Neural progenitor cell (in vitro differentiated cells): ENCODE results near the gene HTR3D. TPM values are rescaled to one million over a fixed set of nuclear protein-coding genes. Genes with fewer than 3 reads are reported as not detected.
A peak's percentile ranks its signal among the peaks of the same experiment; 100 is the strongest.

Experiments used
- DNase-seq: peaks from one replicate; pipeline ENCODE4 v3.0.0-alpha.2; 2016; ENCODE audit warnings: low spot score
- H2AFZ ChIP-seq: fragments of 200-600 bp; sonication (generic); replicated peaks from 2 replicates; pipeline ENCODE4 v1.6.1; 2016; ENCODE audit warnings: antibody characterized with exemption
- H3F3A ChIP-seq: fragments of 200-600 bp; sonication (generic); 2 replicates; pipeline ENCODE4 v1.6.1; 2016; ENCODE audit warnings: antibody characterized with exemption, low read depth
- H3K27ac ChIP-seq: fragments of 200-600 bp; sonication (generic); 2 replicates; pipeline ENCODE4 v1.5.1; 2016; ENCODE audit warnings: mild to moderate bottlenecking
- H3K27me3 ChIP-seq: fragments of 200-600 bp; sonication (generic); 2 replicates; pipeline ENCODE4 v1.6.1; 2016; ENCODE audit warnings: mild to moderate bottlenecking, moderate library complexity
- H3K36me3 ChIP-seq: fragments of 200-600 bp; sonication (generic); 2 replicates; pipeline ENCODE4 v1.5.1; 2016
- H3K4me1 ChIP-seq: fragments of 200-600 bp; sonication (generic); 2 replicates; pipeline ENCODE4 v1.6.1; 2016; ENCODE audit warnings: mixed run types
- H3K4me2 ChIP-seq: fragments of 200-600 bp; sonication (generic); 2 replicates; pipeline ENCODE4 v1.6.1; 2016
- H3K4me3 ChIP-seq: fragments of 200-600 bp; sonication (generic); 2 replicates; pipeline ENCODE4 v1.5.1; 2016
- H3K79me2 ChIP-seq: fragments of 200-600 bp; sonication (generic); 2 replicates; pipeline ENCODE4 v1.6.1; 2016; ENCODE audit warnings: low read depth
- H3K9ac ChIP-seq: fragments of 200-600 bp; sonication (generic); 2 replicates; pipeline ENCODE4 v1.6.1; 2016
- H3K9me3 ChIP-seq: fragments of 200-600 bp; sonication (generic); 2 replicates; pipeline ENCODE4 v1.5.1; 2016; ENCODE audit warnings: low read depth
- H4K20me1 ChIP-seq: fragments of 200-600 bp; sonication (generic); 2 replicates; pipeline ENCODE4 v1.6.1; 2016; ENCODE audit warnings: low read depth
- H3K27ac Mint-ChIP-seq: 3 replicates; pipeline ENCODE4 v1.8.0; 2021; ENCODE audit warnings: mixed read lengths
- H3K27me3 Mint-ChIP-seq: 2 replicates; pipeline ENCODE4 v1.8.0; 2022; ENCODE audit warnings: low read depth, mild to moderate bottlenecking, inconsistent platforms, moderate library complexity, mixed read lengths; ENCODE audit not compliant: insufficient read depth
- H3K36me3 Mint-ChIP-seq: 3 replicates; pipeline ENCODE4 v1.8.0; 2021; ENCODE audit warnings: mixed read lengths
- H3K4me1 Mint-ChIP-seq: 3 replicates; pipeline ENCODE4 v1.8.0; 2021; ENCODE audit warnings: mixed read lengths
- H3K4me3 Mint-ChIP-seq: 3 replicates; pipeline ENCODE4 v1.8.0; 2021; ENCODE audit warnings: mild to moderate bottlenecking, moderate library complexity, mixed read lengths
- H3K9me3 Mint-ChIP-seq: 3 replicates; pipeline ENCODE4 v1.8.0; 2020; ENCODE audit warnings: mixed read lengths
- CTCF ChIP-seq: fragments of 200-600 bp; sonication (generic); IDR thresholded peaks from 2 replicates; pipeline ENCODE4 v1.5.1; 2017; ENCODE audit warnings: antibody characterized with exemption, mild to moderate bottlenecking
- EZH2 ChIP-seq: fragments of 200-600 bp; sonication (generic); IDR thresholded peaks from 2 replicates; pipeline ENCODE4 v1.6.1; 2017; ENCODE audit warnings: antibody characterized with exemption, mild to moderate bottlenecking, moderate library complexity
- EZH2phosphoT487 ChIP-seq: fragments of 200-600 bp; sonication (generic); IDR thresholded peaks from 2 replicates; pipeline ENCODE4 v1.6.1; 2017; ENCODE audit warnings: antibody characterized with exemption
- total RNA-seq: library from RNA; depleted of rRNA; stranded (reverse); fragments of >200 nt; gene quantifications from 2 replicates; pipeline ENCODE4 v1.2.3, GENCODE V29; 2015; ENCODE audit warnings: low replicate concordance

HTR3D gene
- total RNA-seq, 1 donor from 2014 or later: not detected

GRCh38 chr3:184075901-184076300 lies 44.4 kb downstream of the HTR3D start:
- Histone ChIP-seq H4K20me1 (no peaks in the 10 kb centered on the region), H3F3A (no peaks in the 10 kb centered on the region), H3K36me3 (no peaks in the 10 kb centered on the region), H3K27me3 (no peaks in the 10 kb centered on the region), H3K4me3 (no peak overlapping the region), H2AFZ (no peak overlapping the region), H3K9me3 (no peaks in the 10 kb centered on the region), H3K79me2 (no peaks in the 10 kb centered on the region), H3K4me1 (no peaks in the 10 kb centered on the region), H3K4me2 (no peak overlapping the region), H3K9ac (no peak overlapping the region), H3K27ac (no peak overlapping the region)
- Mint-ChIP-seq H3K36me3 (no peaks in the 10 kb centered on the region), H3K9me3 (peaks cover 2% of the 10 kb centered on the region), H3K4me1 (no peaks in the 10 kb centered on the region), H3K27ac (no peak overlapping the region), H3K27me3 (peaks cover 4% of the 10 kb centered on the region), H3K4me3 (no peak overlapping the region)
- DNase-seq: no peak
- TF ChIP-seq EZH2: no peak
- no peak for TF ChIP-seq CTCF
- TF ChIP-seq EZH2phosphoT487: no peak

DNA sequence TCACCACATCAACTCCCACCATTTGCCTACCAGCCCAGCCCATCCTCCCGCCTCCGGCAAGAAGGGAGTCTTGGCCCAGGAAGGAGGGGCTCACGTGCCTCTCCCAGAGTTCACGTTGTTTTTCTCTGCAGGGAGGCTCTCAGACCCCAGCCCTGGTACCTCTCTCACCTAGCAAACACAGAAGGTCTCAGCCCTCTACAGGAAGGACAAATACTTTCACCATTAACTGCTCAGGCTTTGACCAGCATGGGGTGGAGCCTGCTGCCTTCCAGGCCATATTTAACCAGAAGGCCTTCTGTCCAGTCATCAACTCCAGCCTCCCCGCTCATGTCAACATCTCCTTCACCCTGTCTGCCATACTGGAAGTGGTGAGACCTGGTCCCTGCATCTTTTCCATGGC lies 46.3 kb downstream of the HTR3D start:
- Histone ChIP-seq H2AFZ (peak overlapping the region; percentile 42), H3K4me1 (no peaks in the 10 kb centered on the region), H3K36me3 (no peaks in the 10 kb centered on the region), H3K9ac (no peak overlapping the region), H3F3A (no peaks in the 10 kb centered on the region), H3K27ac (no peak overlapping the region), H4K20me1 (no peaks in the 10 kb centered on the region), H3K4me3 (no peak overlapping the region), H3K79me2 (no peaks in the 10 kb centered on the region), H3K27me3 (no peaks in the 10 kb centered on the region), H3K9me3 (no peaks in the 10 kb centered on the region), H3K4me2 (no peak overlapping the region)
- Mint-ChIP-seq H3K27ac (peak overlapping the region; percentile 50), H3K4me1 (no peaks in the 10 kb centered on the region), H3K9me3 (no peaks in the 10 kb centered on the region), H3K4me3 (no peak overlapping the region), H3K36me3 (no peaks in the 10 kb centered on the region), H3K27me3 (peaks cover 8% of the 10 kb centered on the region)
- no peak for TF ChIP-seq EZH2
- TF ChIP-seq CTCF: no peak
- no peak for TF ChIP-seq EZH2phosphoT487
- no peak for DNase-seq

- TF ChIP-seq EZH2phosphoT487: no peak
- no peak for TF ChIP-seq CTCF
- TF ChIP-seq EZH2: no peak
- no peak for DNase-seq
These were observed 47.3 kb downstream of the HTR3D start for GRCh38 chr3:184078851-184079250.

More at GRCh38 chr3:184078851-184079250, 47.3 kb downstream of the HTR3D start:
- H3K4me1 Mint-ChIP-seq: no peaks in the 10 kb centered on the region
- no peaks in the 10 kb centered on the region for H3K27me3 ChIP-seq
- peaks cover 8% of the 10 kb centered on the region for H3K27me3 Mint-ChIP-seq
- no peak overlapping the region for H3K27ac ChIP-seq
- H3K4me3 Mint-ChIP-seq: no peak overlapping the region
- H4K20me1 ChIP-seq: no peaks in the 10 kb centered on the region
- H3K9me3 ChIP-seq: no peaks in the 10 kb centered on the region
- H3F3A ChIP-seq: no peaks in the 10 kb centered on the region
- no peaks in the 10 kb centered on the region for H3K36me3 ChIP-seq
- no peaks in the 10 kb centered on the region for H3K9me3 Mint-ChIP-seq
- no peak overlapping the region for H3K4me3 ChIP-seq
- H2AFZ ChIP-seq: no peak overlapping the region
- no peak overlapping the region for H3K27ac Mint-ChIP-seq
- no peaks in the 10 kb centered on the region for H3K36me3 Mint-ChIP-seq
- H3K9ac ChIP-seq: no peak overlapping the region
- H3K4me2 ChIP-seq: no peak overlapping the region
- H3K4me1 ChIP-seq: no peaks in the 10 kb centered on the region
- no peaks in the 10 kb centered on the region for H3K79me2 ChIP-seq
